NB4 (cell line): ENCODE measurements around the gene EVX1.

Experiments
- MYC ChIP-seq: IDR thresholded peaks from 2 replicates; pipeline ENCODE4 v1.6.1; 2011; ENCODE audit warnings: low read depth, low read length
- POLR2A ChIP-seq: IDR thresholded peaks from 2 replicates; pipeline ENCODE4 v1.6.1; 2011; ENCODE audit warnings: mild to moderate bottlenecking; ENCODE audit not compliant: insufficient read length; ENCODE audit errors: extremely low read depth
- TF ChIP-seq, protein P1 (sequence below): IDR thresholded peaks from one replicate; pipeline ENCODE4 v1.5.1; 2012; ENCODE audit warnings: low read depth, low read length
- TF ChIP-seq, protein P2 (sequence below): IDR thresholded peaks from 2 replicates; pipeline ENCODE4 v1.6.1; 2011; ENCODE audit warnings: low read depth, low read length

DNA sequence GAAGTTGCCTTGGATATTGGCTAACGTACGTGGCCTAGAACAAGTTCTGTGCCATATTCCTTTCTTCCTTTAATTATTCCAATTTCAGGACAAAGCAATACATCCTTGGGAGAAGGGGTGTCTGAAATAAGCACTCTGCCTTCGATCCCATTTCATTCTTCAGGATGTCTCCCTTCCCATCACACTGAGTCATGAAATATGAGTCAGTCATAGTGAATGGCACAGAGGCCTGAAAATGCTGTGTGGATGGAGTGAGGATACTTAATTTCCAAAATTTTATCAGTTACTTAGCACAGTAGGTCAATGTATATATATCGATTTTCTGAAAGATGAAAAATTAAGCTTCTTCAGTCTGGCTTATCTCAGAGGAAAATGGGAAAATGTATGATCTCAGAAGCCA, 19.5 kb downstream of the EVX1 start:
- no peak for TF ChIP-seq POLR2A
- TF ChIP-seq, protein P1, sequence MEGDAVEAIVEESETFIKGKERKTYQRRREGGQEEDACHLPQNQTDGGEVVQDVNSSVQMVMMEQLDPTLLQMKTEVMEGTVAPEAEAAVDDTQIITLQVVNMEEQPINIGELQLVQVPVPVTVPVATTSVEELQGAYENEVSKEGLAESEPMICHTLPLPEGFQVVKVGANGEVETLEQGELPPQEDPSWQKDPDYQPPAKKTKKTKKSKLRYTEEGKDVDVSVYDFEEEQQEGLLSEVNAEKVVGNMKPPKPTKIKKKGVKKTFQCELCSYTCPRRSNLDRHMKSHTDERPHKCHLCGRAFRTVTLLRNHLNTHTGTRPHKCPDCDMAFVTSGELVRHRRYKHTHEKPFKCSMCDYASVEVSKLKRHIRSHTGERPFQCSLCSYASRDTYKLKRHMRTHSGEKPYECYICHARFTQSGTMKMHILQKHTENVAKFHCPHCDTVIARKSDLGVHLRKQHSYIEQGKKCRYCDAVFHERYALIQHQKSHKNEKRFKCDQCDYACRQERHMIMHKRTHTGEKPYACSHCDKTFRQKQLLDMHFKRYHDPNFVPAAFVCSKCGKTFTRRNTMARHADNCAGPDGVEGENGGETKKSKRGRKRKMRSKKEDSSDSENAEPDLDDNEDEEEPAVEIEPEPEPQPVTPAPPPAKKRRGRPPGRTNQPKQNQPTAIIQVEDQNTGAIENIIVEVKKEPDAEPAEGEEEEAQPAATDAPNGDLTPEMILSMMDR: no peak
- TF ChIP-seq MYC: no peak
- TF ChIP-seq, protein P2, sequence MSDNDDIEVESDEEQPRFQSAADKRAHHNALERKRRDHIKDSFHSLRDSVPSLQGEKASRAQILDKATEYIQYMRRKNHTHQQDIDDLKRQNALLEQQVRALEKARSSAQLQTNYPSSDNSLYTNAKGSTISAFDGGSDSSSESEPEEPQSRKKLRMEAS: no peak
